Progenitor cell of endocrine pancreas (in vitro differentiated cells): Measurements from ENCODE around the gene GOLPH3. TPM values are rescaled to one million over a fixed set of nuclear protein-coding genes. Genes with fewer than 3 reads are reported as not detected.

Experiments
- DNase-seq: peaks from one replicate; pipeline ENCODE4 v3.0.0; 2021; ENCODE audit warnings: low spot score; ENCODE audit not compliant: unreplicated experiment
- H3K27ac Mint-ChIP-seq: 2 replicates; pipeline ENCODE4 v1.8.0; 2021; ENCODE audit warnings: mild to moderate bottlenecking, moderate library complexity, mixed read lengths
- H3K27me3 Mint-ChIP-seq: 2 replicates; pipeline ENCODE4 v1.8.0; 2021; ENCODE audit warnings: mixed read lengths
- H3K36me3 Mint-ChIP-seq: 2 replicates; pipeline ENCODE4 v1.8.0; 2022; ENCODE audit warnings: mixed read lengths; ENCODE audit not compliant: insufficient read depth
- H3K4me1 Mint-ChIP-seq: 2 replicates; pipeline ENCODE4 v1.8.0; 2021; ENCODE audit warnings: low read depth, mixed read lengths
- H3K4me3 Mint-ChIP-seq: 2 replicates; pipeline ENCODE4 v1.8.0; 2021; ENCODE audit warnings: low read depth, mild to moderate bottlenecking, moderate library complexity, mixed read lengths
- H3K9me3 Mint-ChIP-seq: 2 replicates; pipeline ENCODE4 v1.8.0; 2021; ENCODE audit warnings: low read depth, mixed read lengths
- CTCF ChIP-seq: fragments of 200-600 bp; sonication (generic); IDR thresholded peaks from one replicate; pipeline ENCODE4 v1.5.0; 2021; ENCODE audit warnings: antibody characterized with exemption, mild to moderate bottlenecking; ENCODE audit not compliant: unreplicated experiment
- total RNA-seq: library from RNA; stranded (reverse); gene quantifications from 2 replicates; pipeline ENCODE4 v1.2.1, GENCODE V29; 2021

GOLPH3 gene
- total RNA-seq, 1 donor from 2014 or later: 80.8 TPM

GRCh38 chr5:32132757-32133156 is 41.4 kb downstream of the GOLPH3 start:
- DNase-seq: no peak
- peaks cover 3% of the 10 kb centered on the region for H3K4me1 Mint-ChIP-seq
- no peaks in the 10 kb centered on the region for H3K27me3 Mint-ChIP-seq
- H3K4me3 Mint-ChIP-seq: no peak overlapping the region
- peaks cover 22% of the 10 kb centered on the region for H3K36me3 Mint-ChIP-seq
- no peak for TF ChIP-seq CTCF
- no peaks in the 10 kb centered on the region for H3K9me3 Mint-ChIP-seq
- H3K27ac Mint-ChIP-seq: no peak overlapping the region

GRCh38 chr5:32131604-32132003 is 42.5 kb downstream of the GOLPH3 start:
- peaks cover 23% of the 10 kb centered on the region for H3K36me3 Mint-ChIP-seq
- TF ChIP-seq CTCF: no peak
- H3K9me3 Mint-ChIP-seq: no peaks in the 10 kb centered on the region
- no peak for DNase-seq
- H3K27ac Mint-ChIP-seq: no peak overlapping the region
- H3K27me3 Mint-ChIP-seq: no peaks in the 10 kb centered on the region
- peaks cover 3% of the 10 kb centered on the region for H3K4me1 Mint-ChIP-seq
- H3K4me3 Mint-ChIP-seq: no peak overlapping the region

DNA sequence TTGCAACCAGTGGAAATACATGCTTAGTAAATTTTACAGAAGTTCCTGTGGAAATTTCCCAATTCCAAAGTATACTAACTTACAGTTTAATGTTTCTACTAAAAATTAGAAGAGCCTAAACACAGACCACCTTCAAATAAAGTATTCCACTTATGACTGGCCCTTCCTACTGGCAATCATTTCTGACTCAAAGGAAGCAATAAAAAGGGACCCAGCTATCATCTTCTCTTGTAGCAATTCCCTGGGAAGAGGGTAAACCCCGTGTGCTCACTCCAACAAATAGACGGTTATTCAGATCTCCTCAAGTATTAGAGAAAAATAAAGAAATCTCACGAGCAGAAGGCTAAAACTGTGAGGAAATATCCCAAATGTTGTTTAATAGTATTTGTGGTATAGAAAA is 43.3 kb downstream of the GOLPH3 start:
- H3K36me3 Mint-ChIP-seq: peaks cover 30% of the 10 kb centered on the region
- no peak for TF ChIP-seq CTCF
- peak overlapping the region; percentile 36 for H3K27ac Mint-ChIP-seq
- H3K9me3 Mint-ChIP-seq: no peaks in the 10 kb centered on the region
- no peak for DNase-seq
- H3K4me3 Mint-ChIP-seq: no peak overlapping the region
- no peaks in the 10 kb centered on the region for H3K27me3 Mint-ChIP-seq
- H3K4me1 Mint-ChIP-seq: peaks cover 3% of the 10 kb centered on the region

GRCh38 chr5:32129074-32129598 is 45.0 kb downstream of the GOLPH3 start:
- H3K4me3 Mint-ChIP-seq: no peak overlapping the region
- no peak for DNase-seq
- peaks cover 29% of the 10 kb centered on the region for H3K36me3 Mint-ChIP-seq
- no peak overlapping the region for H3K27ac Mint-ChIP-seq
- no peaks in the 10 kb centered on the region for H3K9me3 Mint-ChIP-seq
- H3K27me3 Mint-ChIP-seq: no peaks in the 10 kb centered on the region
- peaks cover 3% of the 10 kb centered on the region for H3K4me1 Mint-ChIP-seq
- no peak for TF ChIP-seq CTCF

DNA sequence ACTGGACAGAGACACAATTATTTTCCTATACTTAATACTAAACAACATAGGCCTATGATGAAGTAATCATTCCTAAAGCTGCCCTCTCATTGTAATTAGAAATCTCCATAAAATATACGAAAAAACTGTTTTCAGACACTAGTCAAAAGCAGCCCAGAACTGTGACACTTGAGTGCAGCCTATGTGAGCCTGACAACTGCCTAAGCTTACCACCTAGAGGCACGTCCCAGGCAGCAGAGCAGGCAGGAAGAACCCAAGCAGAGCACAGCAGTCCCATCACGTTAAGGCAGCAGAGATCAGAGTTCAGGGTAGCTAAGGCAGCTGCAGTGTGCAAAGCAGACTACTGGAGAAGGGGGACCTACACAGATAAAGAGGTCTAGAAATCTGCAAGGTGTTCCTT is 46.4 kb downstream of the GOLPH3 start:
- peaks cover 25% of the 10 kb centered on the region for H3K36me3 Mint-ChIP-seq

More for the DNA sequence above, 46.4 kb downstream of the GOLPH3 start:
- no peak for TF ChIP-seq CTCF
- Mint-ChIP-seq H3K27me3 (no peaks in the 10 kb centered on the region), H3K9me3 (no peaks in the 10 kb centered on the region), H3K27ac (no peak overlapping the region), H3K4me3 (no peak overlapping the region), H3K4me1 (no peaks in the 10 kb centered on the region)
- DNase-seq: no peak
